Skin of body (tissue), 2 donors: Measurements from ENCODE around the gene CFAP97D1. TPM values are rescaled to one million over a fixed set of nuclear protein-coding genes. Genes with fewer than 3 reads are reported as not detected.
A peak's percentile ranks its signal among the peaks of the same experiment; 100 is the strongest.
"Not testable (repeated sequence)": the region's sequence is repeated elsewhere in the genome, so short reads cannot be mapped to it uniquely, and the experiment has no call there.

Source experiments
- DNase-seq: peaks from one replicate; lab custom pipeline; 2025; lab: John Stamatoyannopoulos, UW
- total RNA-seq: library from RNA; depleted of rRNA; stranded (reverse); fragments of >200 nt; gene quantifications from one replicate; pipeline ENCODE4 v1.2.3, GENCODE V29; 2014

Gene CFAP97D1
- total RNA-seq, 1 donor from 2014 or later, result not detected

GRCh38 chr17:43768382-43768781 lies 11.9 kb upstream of the CFAP97D1 start:
- DNase-seq, result no peak

- DNase-seq, result no peak
These were observed 11.3 kb upstream of the CFAP97D1 start for GRCh38 chr17:43768943-43769342.

GRCh38 chr17:43769426-43769825 lies 10.8 kb upstream of the CFAP97D1 start:
- no peak for DNase-seq

- no peak for DNase-seq
These were observed 10.4 kb upstream of the CFAP97D1 start for GRCh38 chr17:43769859-43770258.

GRCh38 chr17:43770957-43771356 lies 9.3 kb upstream of the CFAP97D1 start:
- no peak for DNase-seq

- no peak for DNase-seq
These were observed 8.8 kb upstream of the CFAP97D1 start for GRCh38 chr17:43771463-43771862.

- no peak for DNase-seq
These were observed 7.2 kb upstream of the CFAP97D1 start for GRCh38 chr17:43772877-43773648.

- DNase-seq, result no peak
These were observed 5.7 kb upstream of the CFAP97D1 start for GRCh38 chr17:43774304-43775250.

GRCh38 chr17:43778337-43779144 lies 1.7 kb upstream of the CFAP97D1 start, which contains the start of gene DUSP3:
TSS of gene DUSP3 (minus strand) at chr17:43778977. CDS start at chr17:43778924, 53 bp downstream.
- peak; percentile 77 for DNase-seq

- no peak for DNase-seq
These were observed 800 bp upstream of the CFAP97D1 start for GRCh38 chr17:43779145-43780125.

GRCh38 chr17:43782913-43783680 lies 2.9 kb downstream of the CFAP97D1 start:
- DNase-seq, result no peak

- DNase-seq, result no peak
These were observed 3.8 kb downstream of the CFAP97D1 start for GRCh38 chr17:43784068-43784467.

- peak; percentile 27 for DNase-seq
These were observed 4.4 kb downstream of the CFAP97D1 start for GRCh38 chr17:43784628-43785101.

- no peak for DNase-seq
These were observed 7.5 kb downstream of the CFAP97D1 start for GRCh38 chr17:43787728-43788127.

- DNase-seq, result no peak
These were observed 8.3 kb downstream of the CFAP97D1 start for GRCh38 chr17:43788540-43788939.

GRCh38 chr17:43789482-43789881 lies 9.2 kb downstream of the CFAP97D1 start:
- no peak for DNase-seq

GRCh38 chr17:43790311-43790940 lies 10.2 kb downstream of the CFAP97D1 start:
- no peak for DNase-seq

GRCh38 chr17:43791589-43791988 lies 11.4 kb downstream of the CFAP97D1 start:
- no peak for DNase-seq

- not testable (repeated sequence) for DNase-seq
These were observed 12.4 kb downstream of the CFAP97D1 start for GRCh38 chr17:43792668-43793067.
